ENCODE data around the gene RPGR. TPM values are rescaled to one million over a fixed set of nuclear protein-coding genes. Genes with fewer than 3 reads are reported as not detected.

Gene RPGR
- total RNA-seq, 1 experiment from 2014 or later, result 15.3 TPM

DNA sequence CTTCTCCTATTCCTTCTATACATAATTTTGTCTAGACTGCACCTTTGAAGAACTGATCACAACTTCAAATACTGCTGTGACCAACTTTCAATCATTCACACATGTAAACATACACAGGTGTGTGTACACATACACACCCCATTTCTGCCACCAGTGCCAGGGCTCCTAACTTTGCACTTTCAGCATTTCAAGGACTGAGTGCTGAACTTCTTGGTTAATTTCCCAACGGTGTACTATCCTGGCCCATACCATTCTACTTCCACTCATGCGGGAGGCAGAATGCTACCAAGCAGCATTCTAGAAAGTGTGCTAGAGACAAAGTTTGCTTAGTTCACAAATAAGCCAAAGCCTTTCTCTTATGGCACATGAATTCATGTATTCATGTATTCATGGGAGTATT is 51.2 kb downstream of the RPGR start:
- in situ Hi-C loops (cut with HindIII; ENCODE audit: low pct_unique_long_range_greater_than_20kb, low sequenced_read_pairs), result no loop called here
- DNase-seq (ENCODE audit: low read depth, low spot score), result no peak

DNA sequence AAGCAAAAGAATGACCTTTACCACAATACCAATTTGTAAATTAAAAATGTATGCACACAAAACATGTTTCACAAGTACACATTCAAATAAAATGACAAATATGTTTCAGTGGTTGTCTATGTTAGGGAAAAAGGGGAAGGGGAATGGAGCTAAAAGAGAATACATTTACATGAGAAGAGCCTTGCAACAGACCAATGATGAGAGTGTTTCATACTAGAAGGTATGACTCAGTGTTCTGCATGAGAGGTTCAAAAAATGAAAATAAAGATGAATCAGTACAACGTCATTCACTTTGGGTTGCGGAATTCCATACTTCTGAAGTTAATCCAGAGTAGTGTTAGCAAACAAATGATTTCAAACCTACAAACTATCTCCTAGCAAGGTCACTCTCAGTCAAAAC is 51.7 kb downstream of the RPGR start:
- no peak for DNase-seq (ENCODE audit: low read depth, low spot score)
- in situ Hi-C loops (cut with HindIII; ENCODE audit: low pct_unique_long_range_greater_than_20kb, low sequenced_read_pairs), result no loop called here

- no peak for DNase-seq (ENCODE audit: low read depth, low spot score)
Observed at GRCh38 chrX:38273453-38273852, 53.9 kb downstream of the RPGR start.

GRCh38 chrX:38271154-38271716 is 56.1 kb downstream of the RPGR start:
- DNase-seq (ENCODE audit: low read depth, low spot score), result no peak
- in situ Hi-C loops (cut with HindIII; ENCODE audit: low pct_unique_long_range_greater_than_20kb, low sequenced_read_pairs), result no loop called here

More at GRCh38 chrX:38273453-38273852, 53.9 kb downstream of the RPGR start:
- in situ Hi-C loops (cut with HindIII; ENCODE audit: low pct_unique_long_range_greater_than_20kb, low sequenced_read_pairs), result no loop called here

GRCh38 chrX:38268011-38268410 is 59.3 kb downstream of the RPGR start:
- DNase-seq (ENCODE audit: low read depth, low spot score), result no peak
- in situ Hi-C loops (cut with HindIII; ENCODE audit: low pct_unique_long_range_greater_than_20kb, low sequenced_read_pairs), result no loop called here

- in situ Hi-C loops (cut with HindIII; ENCODE audit: low pct_unique_long_range_greater_than_20kb, low sequenced_read_pairs), result no loop called here
Observed at GRCh38 chrX:38262715-38263620, 64.3 kb downstream of the RPGR start.

DNA sequence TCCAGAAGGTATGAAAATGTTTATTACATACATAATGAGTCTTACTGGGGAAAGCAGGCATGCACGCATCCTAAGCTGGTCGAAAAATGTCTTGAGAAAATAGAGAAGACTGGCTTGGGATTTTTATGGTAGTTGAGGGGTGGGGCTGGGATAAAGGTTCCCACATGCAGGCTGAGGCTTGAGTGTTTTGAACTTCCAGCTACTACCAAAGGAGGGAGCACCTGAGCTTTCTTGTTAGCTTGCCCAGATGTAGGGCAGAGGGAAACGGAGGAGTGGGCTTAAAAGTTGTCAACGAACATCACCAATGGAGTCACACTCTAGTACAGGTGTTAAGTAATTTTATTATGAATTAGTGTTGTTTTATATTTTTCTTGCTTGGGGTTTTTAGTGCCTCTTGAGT is 67.1 kb downstream of the RPGR start:
- in situ Hi-C loops (cut with HindIII; ENCODE audit: low pct_unique_long_range_greater_than_20kb, low sequenced_read_pairs), result no loop called here
- peak; percentile 72 for DNase-seq (ENCODE audit: low read depth, low spot score)

More at GRCh38 chrX:38262715-38263620, 64.3 kb downstream of the RPGR start:
- DNase-seq (ENCODE audit: low read depth, low spot score), result no peak

DNA sequence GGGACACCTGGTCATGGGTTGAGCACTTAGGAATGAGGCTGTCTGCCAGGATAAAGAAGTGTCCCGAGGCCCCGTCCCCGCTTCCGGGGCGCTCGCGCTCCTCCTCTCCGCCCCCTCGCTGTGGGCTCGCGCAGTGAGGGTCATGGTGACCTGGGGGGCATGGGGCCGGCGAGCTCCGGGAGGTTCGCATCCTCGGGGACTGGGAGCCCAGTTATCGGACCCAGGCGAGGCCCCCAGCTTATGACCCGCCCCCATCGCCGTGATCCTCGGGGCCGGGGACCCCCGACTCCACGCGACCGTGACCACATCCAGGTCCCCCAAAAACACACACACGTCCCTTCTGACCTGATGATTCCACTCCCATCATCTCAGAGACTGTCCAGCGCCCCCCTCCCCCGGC is 71.3 kb downstream of the RPGR start:
- in situ Hi-C loops (cut with HindIII; ENCODE audit: low pct_unique_long_range_greater_than_20kb, low sequenced_read_pairs), result no loop called here
- no peak for DNase-seq (ENCODE audit: low read depth, low spot score)

- no peak for DNase-seq (ENCODE audit: low read depth, low spot score)
- in situ Hi-C loops (cut with HindIII; ENCODE audit: low pct_unique_long_range_greater_than_20kb, low sequenced_read_pairs), result no loop called here
Observed at GRCh38 chrX:38249965-38250364, 77.3 kb downstream of the RPGR start.

GRCh38 chrX:38247051-38247450 is 80.3 kb downstream of the RPGR start:
- in situ Hi-C loops (cut with HindIII; ENCODE audit: low pct_unique_long_range_greater_than_20kb, low sequenced_read_pairs), result no loop called here
- DNase-seq (ENCODE audit: low read depth, low spot score), result no peak

DNA sequence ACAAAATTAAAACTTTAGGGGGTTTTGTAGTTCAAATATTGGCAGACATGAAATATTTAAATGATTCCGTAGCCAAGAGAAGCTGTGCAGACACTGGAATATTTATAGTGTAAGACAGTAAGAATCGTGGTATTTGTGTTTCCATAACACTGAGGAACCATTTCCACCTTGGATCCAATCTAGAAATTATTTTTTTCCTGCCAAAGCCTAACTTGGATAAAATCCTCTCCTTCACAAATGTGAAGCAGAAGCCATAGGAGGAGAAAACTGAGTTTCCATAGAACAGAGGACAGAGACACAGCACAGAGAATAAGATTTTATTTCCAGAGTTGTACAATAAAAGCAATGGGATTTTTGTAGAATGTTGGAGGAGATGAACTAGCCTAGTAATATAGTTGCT is 86.8 kb downstream of the RPGR start:
- DNase-seq (ENCODE audit: low read depth, low spot score), result no peak
- in situ Hi-C loops (cut with HindIII; ENCODE audit: low pct_unique_long_range_greater_than_20kb, low sequenced_read_pairs), result no loop called here

DNA sequence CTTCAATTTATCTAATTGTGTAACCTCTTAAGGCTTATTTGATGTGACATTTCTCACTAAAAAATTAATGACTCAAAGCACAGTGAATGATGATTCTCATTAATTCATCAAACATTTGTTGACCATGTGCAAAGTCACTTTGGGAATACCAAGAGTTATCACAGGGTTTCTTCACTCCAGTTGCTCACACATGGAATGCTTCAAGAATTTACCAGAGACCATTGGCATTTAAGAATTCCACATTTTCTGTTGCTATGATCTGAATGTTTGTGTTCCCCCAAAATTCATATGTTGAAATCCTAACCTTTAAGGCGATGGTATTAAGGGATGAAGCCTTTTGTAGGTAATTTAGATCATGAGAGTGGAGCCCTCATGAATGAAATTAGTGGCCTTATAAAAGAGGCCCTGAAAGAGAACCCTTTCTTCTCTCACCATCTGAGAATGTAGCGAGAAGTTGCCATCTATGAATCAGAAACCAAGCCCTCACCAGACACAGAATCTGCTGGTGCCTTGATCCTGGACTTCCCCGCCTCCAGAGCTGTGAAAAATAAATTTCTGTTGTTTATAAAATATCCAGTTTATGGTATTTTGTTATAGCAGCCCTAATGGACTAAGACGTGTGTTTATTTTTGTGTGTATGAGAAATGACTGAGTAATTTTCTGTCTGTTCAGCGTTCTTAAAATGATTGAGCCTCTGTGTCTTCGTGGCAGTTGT is 90.3 kb downstream of the RPGR start:
- DNase-seq (ENCODE audit: low read depth, low spot score), result no peak

GRCh38 chrX:38233891-38234667 is 93.2 kb downstream of the RPGR start:
- peak; percentile 93 for DNase-seq (ENCODE audit: low read depth, low spot score)
- in situ Hi-C loops (cut with HindIII; ENCODE audit: low pct_unique_long_range_greater_than_20kb, low sequenced_read_pairs), result no loop called here

More for the DNA sequence above, 90.3 kb downstream of the RPGR start:
- in situ Hi-C loops (cut with HindIII; ENCODE audit: low pct_unique_long_range_greater_than_20kb, low sequenced_read_pairs), result no loop called here

- in situ Hi-C loops (cut with HindIII; ENCODE audit: low pct_unique_long_range_greater_than_20kb, low sequenced_read_pairs), result no loop called here
Observed at GRCh38 chrX:38232079-38232686, 95.1 kb downstream of the RPGR start.

GRCh38 chrX:38225093-38225492 is 102.2 kb downstream of the RPGR start:
- DNase-seq (ENCODE audit: low read depth, low spot score), result peak; percentile 8
- in situ Hi-C loops (cut with HindIII; ENCODE audit: low pct_unique_long_range_greater_than_20kb, low sequenced_read_pairs), result no loop called here

More at GRCh38 chrX:38232079-38232686, 95.1 kb downstream of the RPGR start:
- DNase-seq (ENCODE audit: low read depth, low spot score), result no peak

DNA sequence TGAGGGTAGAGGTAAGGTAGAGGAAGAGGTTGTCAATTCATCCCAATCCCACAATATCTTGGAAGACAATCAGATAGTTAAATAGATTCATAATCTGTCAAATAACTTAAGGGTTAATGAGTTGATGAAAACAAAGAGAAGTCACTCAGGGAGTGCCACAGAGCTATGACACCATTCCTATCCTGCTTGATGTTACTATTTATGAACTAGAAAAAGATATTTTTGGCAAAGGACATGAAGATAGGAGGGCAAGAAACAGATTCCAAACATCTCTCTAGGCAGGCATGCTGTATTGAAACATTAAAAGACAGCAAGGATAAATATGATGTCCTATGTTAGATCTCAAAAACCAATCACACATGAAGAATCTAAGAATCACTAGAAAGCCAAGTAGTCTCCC is 103.1 kb downstream of the RPGR start:
- in situ Hi-C loops (cut with HindIII; ENCODE audit: low pct_unique_long_range_greater_than_20kb, low sequenced_read_pairs), result no loop called here
- no peak for DNase-seq (ENCODE audit: low read depth, low spot score)

GRCh38 chrX:38221391-38221929 is 105.8 kb downstream of the RPGR start:
- in situ Hi-C loops (cut with HindIII; ENCODE audit: low pct_unique_long_range_greater_than_20kb, low sequenced_read_pairs), result no loop called here
- peak; percentile 25 for DNase-seq (ENCODE audit: low read depth, low spot score)

All from SK-MEL-5 (cell line).